ENCODE results near the gene ISYNA1. TPM values are rescaled to one million over a fixed set of nuclear protein-coding genes. Genes with fewer than 3 reads are reported as not detected.

Gene ISYNA1
- total and polyA plus RNA-seq, 10 of the 15 experiments (the other 5 are each of a cell fraction or from before 2014, with no cell fraction given): 1.9 to 37.0 (median 9.1) TPM

- TF ChIP-seq, protein P1, sequence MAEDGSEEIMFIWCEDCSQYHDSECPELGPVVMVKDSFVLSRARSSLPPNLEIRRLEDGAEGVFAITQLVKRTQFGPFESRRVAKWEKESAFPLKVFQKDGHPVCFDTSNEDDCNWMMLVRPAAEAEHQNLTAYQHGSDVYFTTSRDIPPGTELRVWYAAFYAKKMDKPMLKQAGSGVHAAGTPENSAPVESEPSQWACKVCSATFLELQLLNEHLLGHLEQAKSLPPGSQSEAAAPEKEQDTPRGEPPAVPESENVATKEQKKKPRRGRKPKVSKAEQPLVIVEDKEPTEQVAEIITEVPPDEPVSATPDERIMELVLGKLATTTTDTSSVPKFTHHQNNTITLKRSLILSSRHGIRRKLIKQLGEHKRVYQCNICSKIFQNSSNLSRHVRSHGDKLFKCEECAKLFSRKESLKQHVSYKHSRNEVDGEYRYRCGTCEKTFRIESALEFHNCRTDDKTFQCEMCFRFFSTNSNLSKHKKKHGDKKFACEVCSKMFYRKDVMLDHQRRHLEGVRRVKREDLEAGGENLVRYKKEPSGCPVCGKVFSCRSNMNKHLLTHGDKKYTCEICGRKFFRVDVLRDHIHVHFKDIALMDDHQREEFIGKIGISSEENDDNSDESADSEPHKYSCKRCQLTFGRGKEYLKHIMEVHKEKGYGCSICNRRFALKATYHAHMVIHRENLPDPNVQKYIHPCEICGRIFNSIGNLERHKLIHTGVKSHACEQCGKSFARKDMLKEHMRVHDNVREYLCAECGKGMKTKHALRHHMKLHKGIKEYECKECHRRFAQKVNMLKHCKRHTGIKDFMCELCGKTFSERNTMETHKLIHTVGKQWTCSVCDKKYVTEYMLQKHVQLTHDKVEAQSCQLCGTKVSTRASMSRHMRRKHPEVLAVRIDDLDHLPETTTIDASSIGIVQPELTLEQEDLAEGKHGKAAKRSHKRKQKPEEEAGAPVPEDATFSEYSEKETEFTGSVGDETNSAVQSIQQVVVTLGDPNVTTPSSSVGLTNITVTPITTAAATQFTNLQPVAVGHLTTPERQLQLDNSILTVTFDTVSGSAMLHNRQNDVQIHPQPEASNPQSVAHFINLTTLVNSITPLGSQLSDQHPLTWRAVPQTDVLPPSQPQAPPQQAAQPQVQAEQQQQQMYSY (CRISPR knock-in tag; IDR thresholded peaks at IDR 0.05): no peak
- TF ChIP-seq BRCA1 (IDR thresholded peaks at IDR 0.05; ENCODE audit: low read depth, low read length) (peak; percentile 67), TCF7 (IDR thresholded peaks at IDR 0.05; ENCODE audit: borderline replicate concordance) (no peak), GABPA (IDR thresholded peaks at IDR 0.05; ENCODE audit: low read depth) (no peak), ESRRA (IDR thresholded peaks at IDR 0.05; ENCODE audit: low read length) (no peak), IRF5 (IDR thresholded peaks at IDR 0.05; ENCODE audit: borderline replicate concordance) (no peak), LARP7 (IDR thresholded peaks at IDR 0.05) (no peak), ZZZ3 (IDR thresholded peaks at IDR 0.05; ENCODE audit: control insufficient read depth, insufficient read length, low read depth) (no peak), NRF1 (conservative IDR thresholded peaks at IDR 0.05; ENCODE audit: low read depth, low read length) (no peak), YBX1 (IDR thresholded peaks at IDR 0.05) (no peak), HDAC2 (IDR thresholded peaks at IDR 0.05) (no peak), SMARCA5 (IDR thresholded peaks at IDR 0.05) (no peak), SRF (IDR thresholded peaks at IDR 0.05; ENCODE audit: low read depth in 2 of 2, low read length in 2 of 2) (no peak), JUND (IDR thresholded peaks at IDR 0.05; ENCODE audit: low read depth, low read length) (no peak), SMAD5 (IDR thresholded peaks at IDR 0.05; ENCODE audit: low read depth) (peak; percentile 17; the same call in 1 of the 2 replicates)
- TF ChIP-seq, protein P2, sequence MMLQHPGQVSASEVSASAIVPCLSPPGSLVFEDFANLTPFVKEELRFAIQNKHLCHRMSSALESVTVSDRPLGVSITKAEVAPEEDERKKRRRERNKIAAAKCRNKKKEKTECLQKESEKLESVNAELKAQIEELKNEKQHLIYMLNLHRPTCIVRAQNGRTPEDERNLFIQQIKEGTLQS (IDR thresholded peaks at IDR 0.05; ENCODE audit: borderline replicate concordance, extremely low read depth, low read depth, low read length): no peak
- TF ChIP-seq, protein P3, sequence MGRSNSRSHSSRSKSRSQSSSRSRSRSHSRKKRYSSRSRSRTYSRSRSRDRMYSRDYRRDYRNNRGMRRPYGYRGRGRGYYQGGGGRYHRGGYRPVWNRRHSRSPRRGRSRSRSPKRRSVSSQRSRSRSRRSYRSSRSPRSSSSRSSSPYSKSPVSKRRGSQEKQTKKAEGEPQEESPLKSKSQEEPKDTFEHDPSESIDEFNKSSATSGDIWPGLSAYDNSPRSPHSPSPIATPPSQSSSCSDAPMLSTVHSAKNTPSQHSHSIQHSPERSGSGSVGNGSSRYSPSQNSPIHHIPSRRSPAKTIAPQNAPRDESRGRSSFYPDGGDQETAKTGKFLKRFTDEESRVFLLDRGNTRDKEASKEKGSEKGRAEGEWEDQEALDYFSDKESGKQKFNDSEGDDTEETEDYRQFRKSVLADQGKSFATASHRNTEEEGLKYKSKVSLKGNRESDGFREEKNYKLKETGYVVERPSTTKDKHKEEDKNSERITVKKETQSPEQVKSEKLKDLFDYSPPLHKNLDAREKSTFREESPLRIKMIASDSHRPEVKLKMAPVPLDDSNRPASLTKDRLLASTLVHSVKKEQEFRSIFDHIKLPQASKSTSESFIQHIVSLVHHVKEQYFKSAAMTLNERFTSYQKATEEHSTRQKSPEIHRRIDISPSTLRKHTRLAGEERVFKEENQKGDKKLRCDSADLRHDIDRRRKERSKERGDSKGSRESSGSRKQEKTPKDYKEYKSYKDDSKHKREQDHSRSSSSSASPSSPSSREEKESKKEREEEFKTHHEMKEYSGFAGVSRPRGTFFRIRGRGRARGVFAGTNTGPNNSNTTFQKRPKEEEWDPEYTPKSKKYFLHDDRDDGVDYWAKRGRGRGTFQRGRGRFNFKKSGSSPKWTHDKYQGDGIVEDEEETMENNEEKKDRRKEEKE (IDR thresholded peaks at IDR 0.05): no peak
- TF ChIP-seq, protein P4, sequence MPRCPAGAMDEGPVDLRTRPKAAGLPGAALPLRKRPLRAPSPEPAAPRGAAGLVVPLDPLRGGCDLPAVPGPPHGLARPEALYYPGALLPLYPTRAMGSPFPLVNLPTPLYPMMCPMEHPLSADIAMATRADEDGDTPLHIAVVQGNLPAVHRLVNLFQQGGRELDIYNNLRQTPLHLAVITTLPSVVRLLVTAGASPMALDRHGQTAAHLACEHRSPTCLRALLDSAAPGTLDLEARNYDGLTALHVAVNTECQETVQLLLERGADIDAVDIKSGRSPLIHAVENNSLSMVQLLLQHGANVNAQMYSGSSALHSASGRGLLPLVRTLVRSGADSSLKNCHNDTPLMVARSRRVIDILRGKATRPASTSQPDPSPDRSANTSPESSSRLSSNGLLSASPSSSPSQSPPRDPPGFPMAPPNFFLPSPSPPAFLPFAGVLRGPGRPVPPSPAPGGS (IDR thresholded peaks at IDR 0.05; ENCODE audit: borderline replicate concordance, insufficient read depth, low read depth, low read length, poor library complexity, severe bottlenecking): no peak
- TF ChIP-seq, protein P5, sequence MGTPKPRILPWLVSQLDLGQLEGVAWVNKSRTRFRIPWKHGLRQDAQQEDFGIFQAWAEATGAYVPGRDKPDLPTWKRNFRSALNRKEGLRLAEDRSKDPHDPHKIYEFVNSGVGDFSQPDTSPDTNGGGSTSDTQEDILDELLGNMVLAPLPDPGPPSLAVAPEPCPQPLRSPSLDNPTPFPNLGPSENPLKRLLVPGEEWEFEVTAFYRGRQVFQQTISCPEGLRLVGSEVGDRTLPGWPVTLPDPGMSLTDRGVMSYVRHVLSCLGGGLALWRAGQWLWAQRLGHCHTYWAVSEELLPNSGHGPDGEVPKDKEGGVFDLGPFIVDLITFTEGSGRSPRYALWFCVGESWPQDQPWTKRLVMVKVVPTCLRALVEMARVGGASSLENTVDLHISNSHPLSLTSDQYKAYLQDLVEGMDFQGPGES (IDR thresholded peaks at IDR 0.05): no peak
Observed at GRCh38 chr19:18419699-18420460, 18.1 kb downstream of the ISYNA1 start (continued).
